SK-N-SH (cell line): ENCODE measurements around the gene KIZ. TPM values are rescaled to one million over a fixed set of nuclear protein-coding genes. Genes with fewer than 3 reads are reported as not detected.

Experiments
- CTCF ChIA-PET: fragments of 300-600, 350-600 bp; formaldehyde crosslinking; extraction: SDS; loops from one replicate; lab custom pipeline; 2021; lab: Yijun Ruan, JAX
- POLR2A ChIA-PET: fragments of 350-600 bp; sonication (Branson Sonifier 250); formaldehyde crosslinking; extraction: SDS; loops from one replicate; lab custom pipeline; 2020; ENCODE audit warnings: antibody characterized with exemption, inconsistent platforms; lab: Yijun Ruan, JAX
- DNase-seq: peaks from one replicate; pipeline ENCODE4 v3.0.0; 2012
- H2AFZ ChIP-seq: fragments of 200-600 bp; sonication (generic); 2 replicates; pipeline ENCODE4 v1.8.1; 2016; ENCODE audit warnings: antibody characterized with exemption, mild to moderate bottlenecking, low read depth
- H3F3A ChIP-seq: fragments of 200-600 bp; sonication (generic); replicated peaks from 2 replicates; pipeline ENCODE3; 2016; ENCODE audit warnings: antibody characterized with exemption, mild to moderate bottlenecking; ENCODE audit not compliant: insufficient read depth
- H3K27ac ChIP-seq, 2 experiments: fragments of 200-500 bp in 1 of 2; fragments of 200-600 bp in 1 of 2; sonication (Bioruptor generic) in 1 of 2; sonication (generic), shearing (Covaris generic) in 1 of 2; 2 replicates each; pipeline versions ENCODE4 v1.5.1 to v1.6.1; 2014 to 2016; ENCODE audit warnings: low read depth in 2 of 2, inconsistent platforms in 1 of 2, low read length in 1 of 2, mild to moderate bottlenecking in 1 of 2, mixed read lengths in 1 of 2
- H3K27me3 ChIP-seq: fragments of 200-600 bp; sonication (generic), shearing (Covaris generic); 2 replicates; pipeline ENCODE4 v1.6.1; 2016; ENCODE audit warnings: mixed run types; ENCODE audit not compliant: insufficient read depth
- H3K36me3 ChIP-seq, 2 experiments: fragments of 200-500 bp in 1 of 2; fragments of 200-600 bp in 1 of 2; sonication (Bioruptor generic) in 1 of 2; sonication (generic) in 1 of 2; replicated peaks in 1 of 2; 2 replicates each; pipeline versions ENCODE3 to v1.5.1; 2014 to 2016; ENCODE audit warnings: low read length in 1 of 2, mild to moderate bottlenecking in 1 of 2; ENCODE audit not compliant: insufficient read depth in 2 of 2, control insufficient read depth in 1 of 2
- H3K4me1 ChIP-seq, 2 experiments: fragments of 200-500 bp in 1 of 2; fragments of 200-600 bp in 1 of 2; sonication (Bioruptor generic) in 1 of 2; sonication (generic), shearing (Covaris generic) in 1 of 2; 2 replicates each; pipeline versions ENCODE4 v1.5.1 to v1.6.1; 2014 to 2016; ENCODE audit warnings: low read depth in 1 of 2, low read length in 1 of 2, mixed run types in 1 of 2; ENCODE audit not compliant: insufficient read depth in 2 of 2, control insufficient read depth in 1 of 2
- H3K4me2 ChIP-seq: fragments of 200-600 bp; sonication (generic), shearing (Covaris generic); 2 replicates; pipeline ENCODE4 v1.6.1; 2017; ENCODE audit warnings: mixed run types
- H3K4me3 ChIP-seq, 2 experiments: fragments of 200-500 bp in 1 of 2; fragments of 200-600 bp in 1 of 2; sonication (Bioruptor generic) in 1 of 2; sonication (generic), shearing (Covaris generic) in 1 of 2; 2 replicates each; pipeline versions ENCODE4 v1.5.1 to v1.8.1; 2014 to 2016; ENCODE audit warnings: low read depth in 2 of 2, inconsistent platforms in 1 of 2, low read length in 1 of 2, mild to moderate bottlenecking in 1 of 2, mixed read lengths in 1 of 2, moderate library complexity in 1 of 2
- H3K79me2 ChIP-seq: fragments of 200-600 bp; sonication (generic); 2 replicates; pipeline ENCODE4 v1.8.1; 2017; ENCODE audit warnings: mild to moderate bottlenecking; ENCODE audit not compliant: insufficient read depth
- H3K9ac ChIP-seq: fragments of 200-600 bp; sonication (generic); 2 replicates; pipeline ENCODE4 v1.6.1; 2017; ENCODE audit warnings: mixed run types
- H3K9me2 ChIP-seq: fragments of 200-600 bp; sonication (generic); 2 replicates; pipeline ENCODE4 v1.6.1; 2017; ENCODE audit warnings: mixed run types
- H3K9me3 ChIP-seq: fragments of 200-600 bp; sonication (generic); 2 replicates; pipeline ENCODE4 v1.6.1; 2017; ENCODE audit warnings: mixed run types, mild to moderate bottlenecking, moderate library complexity
- H4K20me1 ChIP-seq: fragments of 200-600 bp; sonication (generic); 2 replicates; pipeline ENCODE4 v1.6.1; 2017; ENCODE audit warnings: mild to moderate bottlenecking, mixed run types; ENCODE audit not compliant: insufficient read depth
- EP300 ChIP-seq, 2 experiments: IDR thresholded peaks; 2 replicates each; pipeline versions ENCODE4 v1.4.0 to v1.6.1; 2012; ENCODE audit warnings: borderline replicate concordance in 1 of 2, low read depth in 1 of 2, low read length in 1 of 2
- FOXJ3 ChIP-seq: sonication (generic); formaldehyde crosslinking; IDR thresholded peaks from 2 replicates; pipeline ENCODE4 v1.5.1; 2020; ENCODE audit warnings: mild to moderate bottlenecking, missing genetic modification reagents
- FOXM1 ChIP-seq: IDR thresholded peaks from 2 replicates; pipeline ENCODE4 v1.4.0; 2012; ENCODE audit warnings: low read depth, mild to moderate bottlenecking
- GATA2 ChIP-seq: sonication (generic); formaldehyde crosslinking; IDR thresholded peaks from 2 replicates; pipeline ENCODE4 v1.5.0; 2020; ENCODE audit warnings: mild to moderate bottlenecking, missing genetic modification reagents
- MAX ChIP-seq: IDR thresholded peaks from 2 replicates; pipeline ENCODE4 v1.4.0; 2012; ENCODE audit warnings: low read depth
- MEF2A ChIP-seq: IDR thresholded peaks from 2 replicates; pipeline ENCODE4 v1.4.0; 2012; ENCODE audit warnings: low read depth, borderline replicate concordance
- NRF1 ChIP-seq: IDR thresholded peaks from 2 replicates; pipeline ENCODE4 v1.6.1; 2012; ENCODE audit warnings: low read depth, mild to moderate bottlenecking, low read length
- RAD21 ChIP-seq: IDR thresholded peaks from 2 replicates; pipeline ENCODE4 v1.6.1; 2012; ENCODE audit warnings: mild to moderate bottlenecking, low read length
- TCF12 ChIP-seq: IDR thresholded peaks from 2 replicates; pipeline ENCODE4 v1.4.0; 2012
- USF2 ChIP-seq: fragments of 150-350 bp; IDR thresholded peaks from 2 replicates; pipeline ENCODE4 v1.6.1; 2017; ENCODE audit warnings: antibody characterized with exemption, low read length, low read depth, borderline replicate concordance
- WGBS: methylation state at CpG from one replicate; pipeline ENCODE4 v1.1.6; 2017; ENCODE audit warnings: low lambda C conversion rate; 5-methylcytosine and 5-hydroxymethylcytosine counted together
- polyA plus RNA-seq, 3 experiments: library from polyadenylated mRNA; depleted of rRNA; stranded (reverse); fragments of >200 nt; gene quantifications; 2 replicates each; pipeline ENCODE4 v1.2.3, GENCODE V29; 2012

The KIZ gene
- polyA plus RNA-seq, 1 of the 3 experiments (the other 2 are of a cell fraction) = 3.9 TPM

- ChIA-PET POLR2A (no interaction called here), CTCF (interaction anchor here (0.6 to 1.2 kb wide), 3 partner anchors 13 to 365 kb away, joined by 3 to 4 read pairs (median 3); no protein-coding TSS in a partner anchor)
- no peak for TF ChIP-seq EP300 (IDR thresholded peaks at IDR 0.05; ENCODE audit: borderline replicate concordance in 1 of 2, low read depth in 1 of 2, low read length in 1 of 2)
- TF ChIP-seq FOXJ3 (CRISPR knock-in tag) = no peak
- no peak for TF ChIP-seq TCF12
- TF ChIP-seq USF2 = no peak
- no peak for TF ChIP-seq GATA2
- TF ChIP-seq NRF1 = no peak
- no peak for TF ChIP-seq FOXM1
- peaks cover 3% of the 10 kb centered on the region for H3F3A ChIP-seq
- H4K20me1 ChIP-seq = no peaks in the 10 kb centered on the region
- no peak overlapping the region for H3K4me2 ChIP-seq
- no peak overlapping the region for H3K4me3 ChIP-seq
- whole genome bisulfite sequencing = 58% methylated on average over 3 of the region's 3 CpGs
- no peaks in the 10 kb centered on the region for H3K36me3 ChIP-seq
- DNase-seq = no peak
- no peaks in the 10 kb centered on the region for H3K79me2 ChIP-seq
- H3K4me1 ChIP-seq = peaks cover 0 to 16% of the 10 kb centered on the region in 2 experiments; a peak in 2 of 4 replicates
- no peaks in the 10 kb centered on the region for H3K9me2 ChIP-seq
- H3K27ac ChIP-seq = no peak overlapping the region
- no peak overlapping the region for H3K9ac ChIP-seq
- H3K9me3 ChIP-seq = no peaks in the 10 kb centered on the region
- H3K27me3 ChIP-seq = no peaks in the 10 kb centered on the region
- H2AFZ ChIP-seq = no peak overlapping the region
These were observed 14.1 kb downstream of the KIZ start for GRCh38 chr20:21139881-21140566.

DNA sequence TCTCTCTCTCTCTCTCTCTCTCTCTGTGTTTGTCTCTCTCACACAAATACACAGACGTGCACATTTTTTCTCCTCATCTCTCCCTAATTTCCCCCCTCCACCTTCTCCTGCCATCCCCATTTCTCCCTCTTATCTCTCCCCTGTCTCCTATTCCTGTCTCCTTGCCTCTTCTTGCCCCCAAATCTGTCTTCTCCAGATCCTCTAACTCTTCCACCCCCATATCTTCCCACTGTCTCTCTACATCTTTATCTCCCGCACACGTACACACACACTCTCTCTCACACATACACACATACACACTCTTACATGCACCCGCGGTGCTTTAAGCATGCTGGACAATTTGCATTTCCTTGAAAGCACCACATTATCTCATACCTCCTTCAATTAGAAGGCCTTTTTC is 15.9 kb downstream of the KIZ start:
- ChIA-PET CTCF (no interaction called here), POLR2A (no interaction called here)
- peaks cover 3% of the 10 kb centered on the region for H3F3A ChIP-seq
- no peaks in the 10 kb centered on the region for H3K36me3 ChIP-seq
- 91% methylated on average over 5 of the region's 5 CpGs for WGBS
- H3K4me3 ChIP-seq = no peak overlapping the region
- no peaks in the 10 kb centered on the region for H3K79me2 ChIP-seq
- no peak overlapping the region for H3K27ac ChIP-seq
- no peak overlapping the region for H3K4me2 ChIP-seq
- H2AFZ ChIP-seq = no peak overlapping the region
- H3K9ac ChIP-seq = no peak overlapping the region
- H4K20me1 ChIP-seq = no peaks in the 10 kb centered on the region
- TF ChIP-seq MEF2A (no peak), RAD21 (no peak), MAX (no peak), NRF1 (no peak)
- peaks cover 0 to 20% of the 10 kb centered on the region in 2 experiments; a peak in 2 of 4 replicates for H3K4me1 ChIP-seq
- H3K9me3 ChIP-seq = no peaks in the 10 kb centered on the region
- no peaks in the 10 kb centered on the region for H3K9me2 ChIP-seq
- DNase-seq = no peak
- no peaks in the 10 kb centered on the region for H3K27me3 ChIP-seq
